Central memory CD4-positive, alpha-beta T cell (primary cell): ENCODE data around the gene XRCC4.
"Not testable (repeated sequence)": the region's sequence is repeated elsewhere in the genome, so short reads cannot be mapped to it uniquely, and the experiment has no call there.

Experiments used
- DNase-seq: peaks from one replicate; pipeline ENCODE4 v3.0.0; 2022

The XRCC4 gene

GRCh38 chr5:83354958-83355357, 277.6 kb downstream of the XRCC4 start:
- DNase-seq: no peak

- DNase-seq: not testable (repeated sequence)
These were observed 278.2 kb downstream of the XRCC4 start for GRCh38 chr5:83355482-83356014.

GRCh38 chr5:83357621-83358231, 280.4 kb downstream of the XRCC4 start:
- DNase-seq: no peak

GRCh38 chr5:83360573-83360972, 283.2 kb downstream of the XRCC4 start:
- DNase-seq: no peak

GRCh38 chr5:83362526-83362925, 285.2 kb downstream of the XRCC4 start:
- DNase-seq: no peak

- no peak for DNase-seq
These were observed 286.0 kb downstream of the XRCC4 start for GRCh38 chr5:83363111-83363885.

- DNase-seq: no peak
These were observed 286.5 kb downstream of the XRCC4 start for GRCh38 chr5:83363886-83364275.

- DNase-seq: no peak
These were observed 287.3 kb downstream of the XRCC4 start for GRCh38 chr5:83364312-83365299.

GRCh38 chr5:83368319-83368718, 291.0 kb downstream of the XRCC4 start:
- DNase-seq: no peak

GRCh38 chr5:83368835-83369234, 291.5 kb downstream of the XRCC4 start:
- no peak for DNase-seq

- DNase-seq: no peak
These were observed 293.6 kb downstream of the XRCC4 start for GRCh38 chr5:83370957-83371356.

- DNase-seq: no peak
These were observed 294.4 kb downstream of the XRCC4 start for GRCh38 chr5:83371726-83372125.

GRCh38 chr5:83374547-83374946, 297.2 kb downstream of the XRCC4 start:
- DNase-seq: no peak

- DNase-seq: no peak
These were observed 297.9 kb downstream of the XRCC4 start for GRCh38 chr5:83375049-83375745.

GRCh38 chr5:83376461-83376860, 299.1 kb downstream of the XRCC4 start:
- DNase-seq: no peak

GRCh38 chr5:83377131-83377865, 300.0 kb downstream of the XRCC4 start:
- no peak for DNase-seq

- no peak for DNase-seq
These were observed 301.4 kb downstream of the XRCC4 start for GRCh38 chr5:83378624-83379289.

GRCh38 chr5:83385812-83386211, 308.5 kb downstream of the XRCC4 start:
- no peak for DNase-seq

GRCh38 chr5:83387041-83387440, 309.7 kb downstream of the XRCC4 start:
- DNase-seq: no peak

GRCh38 chr5:83388608-83389007, 311.3 kb downstream of the XRCC4 start:
- DNase-seq: no peak
